HG03571 (cell line): Measurements from ENCODE around the gene COMMD1.
"Not testable (repeated sequence)": the region's sequence is repeated elsewhere in the genome, so short reads cannot be mapped to it uniquely, and the experiment has no call there.

Experiments
- ATAC-seq: cut with Tn5 transposase; IDR thresholded peaks from one replicate; pipeline ENCODE4 v1.9.1; 2021; ENCODE audit not compliant: unreplicated experiment

COMMD1 gene

GRCh38 chr2:61962095-61962984, 56.9 kb downstream of the COMMD1 start:
- ATAC-seq: no peak

- ATAC-seq: no peak
Measured at GRCh38 chr2:61966087-61966727, 60.7 kb downstream of the COMMD1 start.

DNA sequence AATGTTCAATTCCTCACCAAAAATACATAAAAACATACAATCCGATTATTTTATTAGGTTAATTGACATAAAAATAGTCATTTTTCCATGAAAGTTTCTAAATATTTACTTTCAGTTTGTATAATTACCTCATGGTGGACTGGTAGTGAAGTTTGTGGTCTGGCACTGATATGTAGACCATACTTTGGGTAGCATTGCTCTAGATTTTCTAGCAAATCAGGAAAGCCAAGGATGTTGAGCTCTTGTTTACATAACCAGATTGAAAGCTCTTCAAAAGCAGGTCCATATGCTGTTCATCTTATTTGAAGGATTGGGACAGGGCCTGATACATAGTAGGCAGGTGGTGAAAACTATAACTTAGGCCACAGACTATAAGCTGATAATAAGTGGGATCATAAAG, 61.8 kb downstream of the COMMD1 start:
- no peak for ATAC-seq

GRCh38 chr2:61969376-61969775, 63.9 kb downstream of the COMMD1 start:
- ATAC-seq: no peak

DNA sequence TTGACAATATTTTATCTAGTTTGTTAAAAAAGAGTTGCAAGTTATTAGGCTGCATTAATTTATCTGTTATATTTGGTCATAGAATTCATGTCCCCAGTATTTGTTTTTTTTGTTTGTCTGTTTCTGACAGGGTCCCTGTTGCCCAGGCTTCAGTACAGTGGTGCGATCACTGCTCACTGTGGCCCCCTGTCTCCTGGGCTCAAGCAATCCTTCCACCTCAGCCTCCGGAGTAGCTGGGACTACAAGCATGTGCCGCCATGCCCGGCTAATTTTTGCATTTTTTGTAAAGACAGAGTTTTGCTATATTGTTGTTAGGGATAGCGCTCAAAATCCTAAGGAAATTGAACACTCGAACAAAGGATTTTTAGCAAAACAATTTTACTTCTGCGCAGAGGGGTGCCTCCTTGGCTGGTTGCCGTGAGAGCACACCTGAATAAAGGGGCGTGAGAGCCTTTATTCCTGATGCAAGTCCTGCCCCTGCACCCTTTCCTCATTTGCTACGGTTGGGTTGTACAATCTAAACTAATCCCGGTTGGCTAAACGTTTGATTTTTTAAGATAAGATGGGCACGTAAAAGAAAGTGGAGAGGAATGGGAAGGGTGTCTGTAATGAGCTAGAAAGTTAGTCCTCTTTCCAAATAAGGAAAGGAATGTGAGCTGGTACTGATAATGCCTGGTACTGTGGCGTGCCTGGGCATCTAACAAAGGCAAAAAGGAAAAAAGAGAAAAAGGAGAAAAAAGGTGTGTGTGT, 65.5 kb downstream of the COMMD1 start:
- no peak for ATAC-seq

DNA sequence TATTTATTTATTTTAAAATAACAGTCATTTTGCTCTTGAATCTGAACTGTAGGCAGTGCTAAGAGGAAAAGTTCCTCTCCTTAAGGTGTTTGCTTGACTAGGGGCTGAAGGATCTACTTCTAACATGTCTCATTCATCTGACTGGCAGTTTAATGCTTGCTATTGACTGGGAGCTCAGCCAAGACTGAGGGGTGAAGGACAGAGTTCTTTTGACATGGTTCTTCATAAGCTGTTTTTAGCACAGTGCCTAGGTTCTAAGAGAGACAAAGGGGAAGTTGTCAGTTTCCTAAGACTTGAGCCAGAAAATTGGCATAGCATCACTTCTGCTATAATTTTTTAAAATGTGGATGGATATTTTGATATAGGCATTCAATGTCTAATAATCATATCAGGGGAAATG, 73.0 kb downstream of the COMMD1 start:
- ATAC-seq: no peak

GRCh38 chr2:61980758-61981157, 75.3 kb downstream of the COMMD1 start:
- no peak for ATAC-seq

- ATAC-seq: no peak
Measured at GRCh38 chr2:61984682-61985081, 79.2 kb downstream of the COMMD1 start.

DNA sequence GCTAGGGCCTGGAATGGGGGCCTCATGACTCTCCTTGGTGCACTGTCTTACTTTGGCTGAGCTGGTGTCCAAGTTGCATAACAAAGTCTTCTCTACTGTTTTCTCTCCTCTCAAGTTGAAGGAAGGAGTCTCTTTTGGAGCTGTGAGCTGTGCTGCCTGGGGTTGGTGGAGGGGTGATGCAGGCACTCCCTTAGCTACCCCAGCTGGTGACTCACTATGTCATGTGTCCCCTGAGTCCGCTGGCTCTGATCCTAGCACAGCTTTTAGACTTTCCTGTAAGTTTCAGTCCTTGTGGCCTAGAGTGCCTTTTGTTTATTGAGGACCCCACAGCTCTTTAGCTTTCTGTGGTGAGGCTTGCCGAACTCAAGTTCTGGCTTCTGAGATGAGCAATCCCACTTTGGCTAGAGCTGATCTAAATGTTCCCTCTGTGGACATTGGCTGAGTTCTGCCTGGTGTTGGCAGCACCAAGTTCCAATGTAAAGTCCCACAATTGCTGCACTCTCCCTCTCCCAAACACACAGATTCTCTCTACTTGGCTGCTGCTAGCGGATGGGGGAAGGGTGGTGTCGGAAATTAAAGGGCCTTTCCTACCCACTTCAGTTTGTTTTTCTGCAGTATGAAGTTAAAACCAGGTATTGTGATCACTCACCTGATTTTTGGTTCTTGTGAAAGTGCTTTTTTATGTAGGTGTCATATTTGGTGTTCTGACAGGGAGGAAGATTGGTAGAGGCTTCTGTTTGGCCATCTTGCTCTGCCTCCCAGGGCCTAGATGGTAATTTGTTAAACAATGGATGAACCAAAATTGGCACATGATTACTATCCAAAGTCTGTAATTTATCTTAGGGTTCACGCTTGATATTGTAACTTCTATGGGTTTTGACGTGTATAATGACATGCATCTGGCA, 83.2 kb downstream of the COMMD1 start:
- ATAC-seq: no peak

GRCh38 chr2:61993422-61994024, 88.0 kb downstream of the COMMD1 start:
- no peak for ATAC-seq

DNA sequence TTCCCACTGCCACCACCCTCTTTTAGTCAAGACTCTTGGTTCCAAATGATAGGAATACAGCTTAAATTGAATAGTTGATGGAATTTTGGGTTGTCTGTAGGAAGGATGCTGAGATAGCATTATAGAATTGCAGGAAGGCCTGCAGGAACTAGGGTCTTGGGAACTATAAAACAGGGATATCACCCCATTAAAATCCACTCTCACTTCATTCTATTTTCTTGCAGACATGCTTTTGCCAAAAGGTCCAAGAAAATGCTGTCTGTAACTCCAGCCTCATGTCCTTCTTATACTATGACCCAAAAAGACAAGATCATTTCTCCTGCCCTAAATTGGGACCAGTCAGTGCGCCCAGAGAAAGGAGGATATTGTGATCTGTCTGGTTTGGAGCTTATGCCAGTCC, 89.1 kb downstream of the COMMD1 start:
- ATAC-seq: no peak

DNA sequence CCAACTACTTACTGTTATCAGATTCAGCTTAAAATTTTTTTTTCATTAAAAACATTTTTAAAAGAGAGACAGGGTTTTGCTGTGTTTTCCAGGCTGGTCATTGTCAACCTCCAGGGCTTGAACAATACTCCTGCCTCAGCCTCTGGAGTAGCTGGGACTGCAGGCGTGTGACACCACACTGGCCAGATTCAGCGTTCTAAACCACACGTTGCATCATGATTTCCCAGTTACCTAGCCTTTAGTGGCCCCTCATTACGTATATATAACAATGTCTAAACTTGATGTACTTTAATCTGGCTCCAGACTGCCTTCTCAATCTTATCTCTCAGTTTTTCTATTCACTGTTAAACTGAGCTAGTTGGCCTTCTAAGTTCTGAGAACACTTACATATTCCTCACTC, 89.6 kb downstream of the COMMD1 start:
- ATAC-seq: no peak

GRCh38 chr2:61995515-61995914, 90.0 kb downstream of the COMMD1 start:
- peak; percentile 65 for ATAC-seq

- ATAC-seq: no peak
Measured at GRCh38 chr2:61998426-61998825, 93.0 kb downstream of the COMMD1 start.

DNA sequence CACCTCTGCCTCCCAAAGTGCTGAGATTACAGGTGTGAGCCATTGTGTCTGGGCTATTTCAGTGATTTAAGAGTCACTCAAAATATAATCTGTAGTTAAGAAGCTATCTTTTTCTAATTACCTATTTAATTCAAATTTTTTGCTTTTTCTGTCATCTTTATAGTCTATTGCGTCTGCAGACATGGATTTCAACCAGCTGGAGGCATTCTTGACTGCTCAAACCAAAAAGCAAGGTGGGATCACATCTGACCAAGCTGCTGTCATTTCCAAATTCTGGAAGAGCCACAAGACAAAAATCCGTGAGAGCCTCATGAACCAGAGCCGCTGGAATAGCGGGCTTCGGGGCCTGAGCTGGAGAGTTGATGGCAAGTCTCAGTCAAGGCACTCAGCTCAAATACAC, 95.1 kb downstream of the COMMD1 start:
- no peak for ATAC-seq

GRCh38 chr2:62001431-62001830, 96.0 kb downstream of the COMMD1 start:
- no peak for ATAC-seq

DNA sequence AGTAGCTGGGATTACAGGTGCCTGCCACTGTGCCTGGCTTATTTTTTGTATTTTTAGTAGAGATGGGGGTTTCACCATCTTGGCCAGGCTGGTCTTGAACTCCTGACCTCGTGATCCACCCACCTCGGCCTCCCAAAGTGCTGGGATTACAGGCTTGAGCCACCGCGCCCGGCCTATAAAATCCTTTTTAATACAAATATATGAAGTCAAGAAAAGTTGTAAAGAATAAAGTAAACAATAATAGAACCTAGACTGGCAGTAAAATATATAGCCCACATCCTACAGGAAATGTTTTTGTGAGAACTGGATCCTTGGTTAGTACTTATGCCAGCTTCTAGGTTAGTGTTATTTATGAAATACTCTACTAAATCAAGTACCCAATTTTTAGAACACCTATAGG, 99.0 kb downstream of the COMMD1 start:
- not testable (repeated sequence) for ATAC-seq

DNA sequence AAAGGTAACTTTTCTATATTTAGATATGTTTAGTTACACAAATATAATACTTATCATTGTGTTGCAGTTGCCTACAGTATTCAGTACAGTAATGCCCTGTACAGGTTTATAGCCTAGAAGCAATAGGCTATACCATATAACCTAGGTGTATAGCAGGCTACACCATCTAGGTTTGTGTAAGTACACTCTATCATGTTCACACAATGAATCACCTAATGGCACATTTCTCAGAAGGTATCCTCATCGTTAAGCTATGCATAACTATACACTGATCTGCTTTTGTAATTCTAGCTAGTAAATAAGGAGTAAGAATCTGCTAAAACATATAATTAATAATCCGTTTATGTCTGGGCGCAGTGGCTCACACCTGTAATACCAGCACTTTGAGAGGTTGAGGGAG, 102.1 kb downstream of the COMMD1 start:
- no peak for ATAC-seq

- no peak for ATAC-seq
Measured at GRCh38 chr2:62010632-62011256, 105.3 kb downstream of the COMMD1 start.

GRCh38 chr2:62013641-62014040, 108.2 kb downstream of the COMMD1 start:
- ATAC-seq: no peak
